GM12878 (cell line): ENCODE measurements around the gene ARHGAP22.

Source experiments
- EP300 ChIP-seq, 2 experiments: fragments of 150-350 bp in 1 of 2; IDR thresholded peaks; 2 replicates each; pipeline ENCODE4 v1.6.1; 2011 to 2012; ENCODE audit warnings: low read depth in 2 of 2, low read length in 2 of 2, borderline replicate concordance in 1 of 2, improper control_type of control experiment in 1 of 2, inconsistent platforms in 1 of 2; ENCODE audit not compliant: control insufficient read depth in 1 of 2
- FOS ChIP-seq: IDR thresholded peaks from 3 replicates; pipeline ENCODE4 v1.6.1; 2011; ENCODE audit warnings: borderline replicate concordance; ENCODE audit not compliant: insufficient read length; ENCODE audit errors: extremely low read depth
- HCFC1 ChIP-seq: fragments of 150-350 bp; IDR thresholded peaks from 2 replicates; pipeline ENCODE4 v1.6.1; 2014; ENCODE audit warnings: low read length
- HDAC6 ChIP-seq: fragments of 200-600 bp; sonication (generic); IDR thresholded peaks from one replicate; pipeline ENCODE4 v1.8.0; 2017; ENCODE audit warnings: antibody characterized with exemption; ENCODE audit not compliant: unreplicated experiment
- MYC ChIP-seq: IDR thresholded peaks from 2 replicates; pipeline ENCODE4 v1.6.1; 2011; ENCODE audit warnings: mild to moderate bottlenecking, low read length, moderate library complexity, inconsistent platforms; ENCODE audit not compliant: insufficient read depth, insufficient replicate concordance, insufficient read length, severe bottlenecking
- POLR2A ChIP-seq: IDR thresholded peaks from 2 replicates; pipeline ENCODE4 v1.6.1; 2011; ENCODE audit warnings: low read depth, mild to moderate bottlenecking, low read length
- POLR2AphosphoS5 ChIP-seq: IDR thresholded peaks from 2 replicates; pipeline ENCODE4 v1.6.1; 2011; ENCODE audit warnings: mild to moderate bottlenecking, low read length, inconsistent platforms
- SIN3A ChIP-seq: IDR thresholded peaks from 2 replicates; pipeline ENCODE4 v1.6.1; 2012; ENCODE audit warnings: low read depth, low read length, improper control_type of control experiment
- SP1 ChIP-seq: IDR thresholded peaks from one replicate; pipeline ENCODE4 v1.6.1; 2011; ENCODE audit warnings: low read depth, low read length
- STAT1 ChIP-seq: fragments of 450-650 bp; conservative IDR thresholded peaks from 2 replicates; pipeline ENCODE4 v1.6.1; 2014; ENCODE audit warnings: antibody characterized with exemption, mild to moderate bottlenecking
- ZNF24 ChIP-seq: fragments of 450-650 bp; IDR thresholded peaks from 2 replicates; pipeline ENCODE4 v1.6.1; 2017; ENCODE audit warnings: antibody characterized with exemption, mild to moderate bottlenecking
- ZZZ3 ChIP-seq: IDR thresholded peaks from 2 replicates; pipeline ENCODE4 v1.6.1; 2011; ENCODE audit warnings: low read depth; ENCODE audit not compliant: control insufficient read depth, insufficient read length
- TF ChIP-seq, protein P1 (sequence below), 3 experiments: IDR thresholded peaks in 2 of 3; conservative IDR thresholded peaks in 1 of 3; 2 replicates each; pipeline ENCODE4 v1.5.1; 2011; ENCODE audit warnings: low read depth in 3 of 3, low read length in 3 of 3, mild to moderate bottlenecking in 3 of 3, control low read depth in 2 of 3, moderate library complexity in 2 of 3, inconsistent platforms in 1 of 3, mixed read lengths in 1 of 3; ENCODE audit not compliant: control insufficient read depth in 2 of 3, insufficient read depth in 1 of 3; ENCODE audit errors: extremely low read depth in 1 of 3
- TF ChIP-seq, protein P2 (sequence below): fragments of 450-650 bp; IDR thresholded peaks from 2 replicates; pipeline ENCODE4 v1.6.1; 2017; ENCODE audit warnings: antibody characterized with exemption, mild to moderate bottlenecking, moderate library complexity

DNA sequence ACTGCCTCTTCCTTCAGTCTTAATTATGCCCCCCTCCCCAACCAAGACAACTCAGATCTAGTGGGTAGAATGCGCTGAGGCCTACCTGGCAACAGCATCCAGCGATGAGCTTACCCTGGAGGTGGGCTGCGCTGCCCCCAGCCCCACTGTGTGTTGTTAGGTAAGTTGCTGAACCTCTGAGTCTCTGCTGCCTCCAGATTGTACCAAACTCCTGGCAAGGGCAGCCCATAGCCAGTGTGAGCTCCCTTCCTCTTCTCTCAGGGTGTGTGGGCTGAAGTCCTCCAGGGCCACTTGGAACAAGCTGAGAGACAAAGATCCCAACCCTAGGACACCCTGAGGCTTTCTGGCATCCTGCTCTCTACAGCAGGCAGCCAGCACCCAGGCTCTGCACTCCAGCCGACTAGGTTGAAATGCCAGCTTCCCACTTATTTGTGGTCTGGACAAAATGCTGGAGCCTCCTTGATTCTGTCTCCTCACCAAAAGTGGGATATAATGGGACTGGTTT, 135.3 kb downstream of the ARHGAP22 start:
- TF ChIP-seq, protein P1, sequence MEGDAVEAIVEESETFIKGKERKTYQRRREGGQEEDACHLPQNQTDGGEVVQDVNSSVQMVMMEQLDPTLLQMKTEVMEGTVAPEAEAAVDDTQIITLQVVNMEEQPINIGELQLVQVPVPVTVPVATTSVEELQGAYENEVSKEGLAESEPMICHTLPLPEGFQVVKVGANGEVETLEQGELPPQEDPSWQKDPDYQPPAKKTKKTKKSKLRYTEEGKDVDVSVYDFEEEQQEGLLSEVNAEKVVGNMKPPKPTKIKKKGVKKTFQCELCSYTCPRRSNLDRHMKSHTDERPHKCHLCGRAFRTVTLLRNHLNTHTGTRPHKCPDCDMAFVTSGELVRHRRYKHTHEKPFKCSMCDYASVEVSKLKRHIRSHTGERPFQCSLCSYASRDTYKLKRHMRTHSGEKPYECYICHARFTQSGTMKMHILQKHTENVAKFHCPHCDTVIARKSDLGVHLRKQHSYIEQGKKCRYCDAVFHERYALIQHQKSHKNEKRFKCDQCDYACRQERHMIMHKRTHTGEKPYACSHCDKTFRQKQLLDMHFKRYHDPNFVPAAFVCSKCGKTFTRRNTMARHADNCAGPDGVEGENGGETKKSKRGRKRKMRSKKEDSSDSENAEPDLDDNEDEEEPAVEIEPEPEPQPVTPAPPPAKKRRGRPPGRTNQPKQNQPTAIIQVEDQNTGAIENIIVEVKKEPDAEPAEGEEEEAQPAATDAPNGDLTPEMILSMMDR (IDR thresholded peaks at IDR 0.05 in 2 of 3, conservative IDR thresholded peaks at IDR 0.05 in 1 of 3; ENCODE audit: control insufficient read depth in 2 of 3, extremely low read depth in 1 of 3, insufficient read depth in 1 of 3, low read depth in 3 of 3, low read length in 3 of 3) = no peak
- TF ChIP-seq ZNF24 = no peak
- no peak for TF ChIP-seq HCFC1
- no peak for TF ChIP-seq EP300 (IDR thresholded peaks at IDR 0.05; ENCODE audit: borderline replicate concordance in 1 of 2, control insufficient read depth in 1 of 2, low read depth in 2 of 2, low read length in 2 of 2)
- no peak for TF ChIP-seq MYC
- TF ChIP-seq, protein P2, sequence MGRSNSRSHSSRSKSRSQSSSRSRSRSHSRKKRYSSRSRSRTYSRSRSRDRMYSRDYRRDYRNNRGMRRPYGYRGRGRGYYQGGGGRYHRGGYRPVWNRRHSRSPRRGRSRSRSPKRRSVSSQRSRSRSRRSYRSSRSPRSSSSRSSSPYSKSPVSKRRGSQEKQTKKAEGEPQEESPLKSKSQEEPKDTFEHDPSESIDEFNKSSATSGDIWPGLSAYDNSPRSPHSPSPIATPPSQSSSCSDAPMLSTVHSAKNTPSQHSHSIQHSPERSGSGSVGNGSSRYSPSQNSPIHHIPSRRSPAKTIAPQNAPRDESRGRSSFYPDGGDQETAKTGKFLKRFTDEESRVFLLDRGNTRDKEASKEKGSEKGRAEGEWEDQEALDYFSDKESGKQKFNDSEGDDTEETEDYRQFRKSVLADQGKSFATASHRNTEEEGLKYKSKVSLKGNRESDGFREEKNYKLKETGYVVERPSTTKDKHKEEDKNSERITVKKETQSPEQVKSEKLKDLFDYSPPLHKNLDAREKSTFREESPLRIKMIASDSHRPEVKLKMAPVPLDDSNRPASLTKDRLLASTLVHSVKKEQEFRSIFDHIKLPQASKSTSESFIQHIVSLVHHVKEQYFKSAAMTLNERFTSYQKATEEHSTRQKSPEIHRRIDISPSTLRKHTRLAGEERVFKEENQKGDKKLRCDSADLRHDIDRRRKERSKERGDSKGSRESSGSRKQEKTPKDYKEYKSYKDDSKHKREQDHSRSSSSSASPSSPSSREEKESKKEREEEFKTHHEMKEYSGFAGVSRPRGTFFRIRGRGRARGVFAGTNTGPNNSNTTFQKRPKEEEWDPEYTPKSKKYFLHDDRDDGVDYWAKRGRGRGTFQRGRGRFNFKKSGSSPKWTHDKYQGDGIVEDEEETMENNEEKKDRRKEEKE = no peak
- no peak for TF ChIP-seq SP1
- no peak for TF ChIP-seq POLR2A
- TF ChIP-seq FOS = no peak
- no peak for TF ChIP-seq STAT1
- TF ChIP-seq HDAC6 = no peak
- TF ChIP-seq ZZZ3 = no peak
- no peak for TF ChIP-seq POLR2AphosphoS5
- no peak for TF ChIP-seq SIN3A
